HG02763 (cell line): ENCODE results near the gene NYNRIN.
"Not testable (repeated sequence)": the region's sequence is repeated elsewhere in the genome, so short reads cannot be mapped to it uniquely, and the experiment has no call there.

Experiments
- ATAC-seq: cut with Tn5 transposase; IDR thresholded peaks from one replicate; pipeline ENCODE4 v1.9.1; 2021; ENCODE audit warnings: mild to moderate bottlenecking, moderate library complexity; ENCODE audit not compliant: unreplicated experiment

NYNRIN gene

DNA sequence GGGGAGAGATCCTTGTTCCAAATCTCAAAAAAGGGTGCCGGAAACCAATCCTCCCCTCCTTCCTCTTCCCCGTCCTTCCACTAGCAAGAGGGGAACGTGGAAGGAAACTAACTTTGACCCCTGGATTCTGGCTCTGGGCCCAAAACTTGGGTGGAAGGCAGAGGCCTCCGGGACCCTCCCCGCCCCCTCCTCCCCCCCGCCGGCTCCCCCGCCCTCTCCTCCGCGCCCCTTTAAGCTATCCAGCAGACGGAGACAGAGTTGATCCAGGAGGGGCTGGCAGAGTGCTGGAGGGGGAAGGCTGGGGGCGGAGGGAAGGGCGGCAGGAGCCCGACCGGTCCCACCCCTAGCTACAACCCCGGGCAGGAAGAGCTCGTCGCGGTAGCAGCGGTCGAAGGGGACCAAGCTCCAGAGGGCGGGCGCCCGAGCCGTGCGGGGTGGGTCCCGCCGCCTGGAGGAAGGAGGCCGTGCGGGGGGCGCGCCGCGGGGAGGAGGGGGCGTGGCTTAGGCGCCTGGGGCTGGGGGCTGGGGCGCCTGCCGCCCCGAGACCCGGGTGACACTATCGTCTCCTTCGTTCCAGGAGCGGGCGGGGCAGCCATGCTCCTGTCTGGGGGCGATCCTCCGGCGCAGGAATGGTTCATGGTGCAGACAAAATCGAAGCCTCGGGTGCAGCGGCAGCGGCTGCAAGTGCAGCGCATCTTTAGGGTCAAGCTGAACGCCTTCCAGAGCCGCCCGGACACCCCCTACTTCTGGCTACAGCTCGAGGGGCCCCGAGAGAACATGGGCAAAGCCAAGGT lies at the start of gene NYNRIN:
NYNRIN (plus strand) TSS at position 351 of the 794 bp plus-strand sequence; CDS start at position 595, 244 bp downstream.
- ATAC-seq = no peak

DNA sequence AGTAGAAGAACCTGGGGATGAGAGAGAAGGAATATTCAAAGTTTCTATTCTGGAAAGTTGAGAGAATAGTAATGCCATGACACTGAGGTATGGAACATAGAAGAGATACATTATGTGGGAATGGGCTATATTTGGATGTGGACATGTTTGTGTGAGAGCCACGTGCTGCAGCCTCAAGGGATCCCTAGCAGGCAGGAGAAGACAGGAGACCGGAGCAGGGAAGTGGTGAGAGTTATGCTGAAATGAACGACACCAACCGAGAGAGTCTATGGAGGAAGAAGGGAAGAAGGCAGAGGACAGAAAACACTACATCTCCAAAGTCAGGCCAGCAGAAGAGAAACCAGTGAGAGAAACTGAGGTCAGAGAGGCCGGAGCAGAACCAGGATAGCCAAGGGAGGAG lies 49.1 kb upstream of the NYNRIN start:
- ATAC-seq = no peak

DNA sequence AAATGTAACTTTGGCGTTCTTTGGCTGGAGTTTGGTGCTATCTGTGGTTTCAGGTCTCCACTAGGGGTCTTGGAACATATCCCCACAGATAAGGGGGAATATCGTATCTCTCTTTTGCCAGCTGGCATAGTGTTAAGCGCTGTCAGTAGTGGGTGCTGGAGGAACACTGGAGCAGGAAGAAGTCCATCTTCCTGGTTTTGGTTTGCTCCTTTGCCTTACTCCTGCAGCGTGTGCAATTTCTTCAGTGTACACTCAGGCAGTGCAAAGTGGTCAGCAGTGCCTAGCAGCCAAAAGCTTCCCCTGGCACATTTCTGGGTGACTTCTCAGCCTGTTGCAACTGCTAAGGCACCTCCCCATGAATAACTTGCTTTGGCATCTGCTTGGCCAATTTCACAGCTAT lies 47.3 kb upstream of the NYNRIN start:
- ATAC-seq = no peak

DNA sequence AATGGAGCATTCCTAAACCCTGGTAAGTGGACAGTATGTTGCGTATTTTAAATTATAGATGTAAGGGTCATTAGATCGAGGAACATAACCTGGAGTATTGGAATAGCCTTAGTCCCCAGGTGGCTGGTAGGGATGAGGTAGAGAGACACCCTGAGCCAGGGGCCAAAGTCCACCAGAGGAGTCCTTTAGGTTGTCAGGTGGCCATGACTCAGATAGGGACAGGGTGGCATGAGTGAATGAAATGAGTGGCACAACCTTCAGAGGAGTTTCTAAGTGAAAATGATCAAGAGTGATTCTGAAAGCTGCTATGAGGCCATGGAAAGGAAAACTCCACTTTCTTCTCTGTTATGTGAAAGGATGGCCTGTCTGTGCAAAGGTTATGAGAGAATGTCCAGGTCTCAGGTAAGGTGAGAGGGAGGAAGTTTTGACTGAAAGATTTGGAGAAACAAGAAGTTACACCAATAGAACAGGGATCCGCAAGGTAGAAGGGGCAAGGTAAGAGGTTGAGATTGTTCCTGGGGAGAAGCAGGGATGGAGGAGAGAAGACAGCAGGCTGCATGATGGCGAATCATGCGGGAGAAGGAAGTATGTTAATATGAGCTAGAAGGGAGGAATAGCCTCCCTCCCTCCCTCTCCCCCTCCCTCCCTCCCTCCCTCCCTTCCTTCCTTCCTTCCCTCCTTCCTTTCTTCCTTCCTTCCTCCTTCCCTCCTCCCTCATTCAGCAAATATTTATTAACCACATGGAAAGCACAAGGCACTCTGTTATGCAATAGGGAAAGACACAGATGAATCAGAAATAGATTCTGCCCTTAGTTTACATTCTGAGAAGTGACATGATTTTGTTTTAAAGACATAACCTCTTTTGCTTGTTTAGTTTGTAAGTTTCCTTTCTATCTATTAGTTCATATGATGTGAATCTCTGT lies 45.0 kb upstream of the NYNRIN start:
- no peak for ATAC-seq

DNA sequence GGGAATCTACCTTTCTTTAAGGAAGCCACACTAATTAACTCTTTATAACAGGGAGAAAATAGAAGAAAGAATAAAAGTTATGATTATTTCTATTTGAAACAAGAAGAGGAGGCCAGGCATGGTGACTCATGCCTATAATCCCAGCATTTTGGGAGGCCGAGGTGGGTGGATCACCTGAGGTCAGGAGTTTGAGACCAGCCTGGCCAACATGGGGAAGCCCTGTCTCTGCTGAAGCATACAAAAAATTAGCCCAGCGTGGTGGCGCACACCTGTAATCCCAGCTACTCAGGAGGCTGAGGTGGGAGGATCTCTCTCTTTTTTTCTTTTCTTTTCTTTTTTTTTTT lies 44.3 kb upstream of the NYNRIN start:
- not testable (repeated sequence) for ATAC-seq

DNA sequence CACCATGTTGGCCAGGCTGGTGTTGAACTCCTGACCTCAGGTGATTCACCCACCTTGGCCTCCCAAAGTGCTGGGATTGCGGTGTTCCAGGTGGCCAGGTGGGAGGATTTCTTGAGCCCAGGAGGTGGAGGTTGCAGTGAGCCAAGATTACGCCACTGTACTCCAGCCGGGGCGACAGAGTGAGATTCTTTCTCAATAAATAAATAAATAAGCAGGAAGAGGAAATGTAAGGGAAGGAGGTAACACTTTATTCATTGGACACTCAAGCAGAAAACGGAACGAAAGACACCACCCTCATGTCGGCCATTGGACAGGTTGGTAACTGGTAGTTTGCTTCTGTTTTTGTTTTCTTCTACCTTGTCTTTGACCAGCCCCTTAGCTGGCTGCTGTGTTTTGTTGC lies 43.8 kb upstream of the NYNRIN start:
- ATAC-seq = no peak

DNA sequence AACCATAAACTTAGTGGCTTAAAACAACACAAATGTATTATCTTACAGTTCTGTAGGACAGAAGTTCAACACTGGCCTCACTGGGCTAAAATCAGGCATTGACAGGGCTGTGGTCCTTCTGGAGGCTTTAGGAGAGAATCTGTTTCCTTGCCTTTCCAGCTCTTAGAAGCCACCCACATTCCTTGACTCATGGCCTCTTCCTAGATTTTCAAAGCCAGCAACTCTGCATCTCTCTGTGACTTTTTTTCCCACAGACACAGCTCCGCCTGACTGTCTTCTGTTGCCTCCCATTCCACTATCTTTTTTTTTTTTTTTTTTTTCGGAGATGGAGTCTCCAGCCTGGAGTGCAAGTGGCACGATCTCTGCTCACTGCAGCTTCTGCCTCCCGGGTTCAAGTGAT lies 42.6 kb upstream of the NYNRIN start:
- ATAC-seq = no peak

DNA sequence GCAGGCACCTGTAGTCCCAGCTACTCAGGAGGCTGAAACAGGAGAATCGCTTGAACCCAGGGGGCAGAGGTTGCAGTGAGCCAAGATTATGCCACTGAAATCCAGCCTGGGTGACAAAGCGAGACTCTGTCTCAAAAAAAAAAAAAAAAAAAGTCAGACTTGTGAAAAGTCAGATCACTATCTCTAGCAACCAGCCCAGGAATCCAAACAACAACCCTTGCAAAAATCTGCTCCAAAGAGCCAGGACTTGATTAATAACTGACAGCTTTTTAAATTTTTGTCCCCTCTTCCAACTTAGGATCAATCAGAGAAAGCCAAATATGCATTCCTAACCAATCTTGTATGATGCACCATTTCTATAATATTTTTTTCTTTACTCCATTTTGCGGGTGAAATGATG lies 38.5 kb upstream of the NYNRIN start:
- no peak for ATAC-seq

DNA sequence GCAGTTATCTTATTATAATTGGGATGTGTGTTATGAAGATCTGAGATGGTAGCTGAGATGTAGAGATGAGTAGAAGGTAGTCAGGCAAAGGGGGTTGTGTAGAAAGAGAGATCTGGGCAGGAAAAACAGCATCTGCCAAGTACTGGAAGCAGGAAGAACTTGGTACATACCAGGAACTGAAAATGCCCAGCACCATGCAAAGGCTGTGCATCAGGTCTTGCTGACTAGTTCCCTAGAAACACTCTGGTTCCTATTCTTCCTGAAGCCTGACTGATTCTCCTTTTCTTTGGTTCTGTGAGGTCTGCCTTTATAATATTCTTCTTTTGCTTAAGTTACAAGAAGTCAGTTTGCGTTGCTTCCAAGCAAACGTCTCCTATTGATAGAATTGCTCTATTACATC lies 37.5 kb upstream of the NYNRIN start:
- ATAC-seq = no peak

DNA sequence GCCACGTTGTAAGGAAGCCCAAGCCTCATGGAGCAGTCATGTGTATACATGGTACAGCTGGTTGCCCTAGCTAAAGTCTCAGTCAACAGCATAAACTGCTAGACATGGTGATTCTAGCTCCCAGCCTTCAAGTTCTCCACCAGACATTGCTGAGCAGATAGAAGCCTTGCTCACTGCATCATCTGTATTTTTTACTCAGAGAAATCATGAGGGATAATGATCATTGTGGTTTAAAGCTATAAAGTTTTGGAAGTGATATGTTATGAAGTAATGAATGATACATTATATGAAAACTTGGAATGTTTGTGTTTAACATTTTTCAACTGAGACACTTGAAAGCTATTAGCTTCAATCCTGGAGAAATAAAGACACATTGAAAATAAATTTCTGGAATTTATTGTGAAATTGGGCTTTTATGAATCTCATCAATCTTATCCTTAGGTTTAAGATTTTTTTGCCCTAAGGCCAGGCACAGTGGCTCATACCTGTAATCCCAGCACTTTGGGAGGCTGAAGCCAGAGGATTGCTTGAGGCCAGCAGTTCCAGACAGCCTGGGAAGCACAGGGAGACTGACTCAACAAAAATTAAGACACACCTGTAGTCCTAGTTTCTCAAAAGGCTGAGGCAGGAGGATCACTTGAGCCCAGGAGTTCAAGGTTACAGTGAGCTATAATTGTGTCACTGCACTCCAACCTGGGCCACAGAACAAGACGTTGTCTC lies 36.4 kb upstream of the NYNRIN start:
- no peak for ATAC-seq

DNA sequence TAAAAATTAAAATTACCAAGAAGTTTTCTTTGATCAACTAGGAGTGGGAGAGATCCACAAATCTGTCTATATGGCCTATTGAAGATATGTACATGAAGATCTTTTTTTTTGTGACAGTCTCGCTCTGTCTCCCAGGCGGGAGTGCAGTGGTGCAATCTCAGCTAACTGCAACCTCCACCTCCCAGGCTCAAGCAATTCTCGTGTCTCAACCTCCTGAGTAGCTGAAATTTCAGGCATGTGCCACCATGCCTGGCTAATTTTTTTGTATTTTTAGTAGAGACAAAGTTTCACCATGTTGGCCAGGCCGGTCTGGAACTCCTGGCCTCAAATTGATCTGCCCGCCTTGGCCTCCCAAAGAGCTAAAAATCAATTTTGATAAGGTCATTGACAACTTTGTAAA lies 35.4 kb upstream of the NYNRIN start:
- no peak for ATAC-seq

DNA sequence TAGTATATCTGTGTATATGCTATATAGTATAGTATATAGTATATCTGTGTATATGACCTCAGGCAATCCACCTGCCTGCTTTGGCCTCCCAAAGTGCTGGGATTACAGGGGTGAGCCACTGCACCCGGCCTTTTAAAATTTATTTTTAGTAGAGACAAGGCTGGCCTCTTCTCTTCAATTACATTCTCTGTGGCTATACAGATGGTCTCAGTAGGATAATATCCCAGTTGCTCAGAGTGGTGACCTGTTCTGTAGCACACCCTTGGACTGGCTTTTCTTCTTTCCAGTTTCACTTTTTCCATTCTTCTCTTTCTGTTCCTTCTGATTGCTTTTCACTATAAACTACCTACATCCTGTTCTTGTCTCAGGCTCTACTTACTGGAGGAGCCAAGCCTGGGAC lies 34.0 kb upstream of the NYNRIN start:
- ATAC-seq = no peak

DNA sequence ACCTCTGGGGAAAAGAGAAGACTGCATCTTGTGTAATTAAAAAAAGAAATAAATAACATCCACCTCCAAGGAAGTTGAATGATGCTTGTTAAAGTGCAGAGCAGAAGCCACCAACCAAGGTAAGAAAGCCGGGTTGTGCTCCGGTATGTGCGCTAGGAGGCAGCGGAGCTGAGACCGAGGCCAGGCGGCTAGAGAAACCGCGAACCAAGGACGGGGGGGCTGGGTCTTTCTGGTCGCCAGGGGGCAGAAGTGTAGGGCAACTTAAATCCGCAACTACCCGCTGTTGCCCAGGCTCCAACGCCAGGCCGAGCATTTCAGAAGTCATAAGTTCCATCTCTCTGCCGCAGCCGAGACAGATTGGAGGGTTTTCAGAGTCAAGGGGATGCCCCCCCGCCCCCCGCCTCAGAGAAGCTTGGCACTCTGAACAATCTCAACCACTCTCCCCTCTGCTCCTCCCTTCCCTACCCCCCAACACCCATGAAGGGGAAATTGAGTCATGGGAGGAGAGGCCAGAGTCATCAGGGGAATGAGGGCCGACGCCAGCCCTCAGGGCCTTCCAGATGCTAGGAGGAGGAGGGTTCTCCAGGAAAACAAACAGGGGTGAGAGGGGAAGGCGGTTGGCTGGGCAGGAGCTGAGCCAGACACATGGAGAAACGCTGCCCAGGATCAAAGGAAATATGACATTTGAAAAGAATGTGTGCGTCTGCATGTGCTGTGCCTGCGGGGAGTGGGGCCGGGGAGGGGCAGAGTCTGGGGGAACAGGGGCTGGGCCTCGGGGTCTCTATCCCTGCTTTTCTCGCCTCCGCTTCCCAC lies 33.0 kb upstream of the NYNRIN start:
- peak; percentile 35 for ATAC-seq

DNA sequence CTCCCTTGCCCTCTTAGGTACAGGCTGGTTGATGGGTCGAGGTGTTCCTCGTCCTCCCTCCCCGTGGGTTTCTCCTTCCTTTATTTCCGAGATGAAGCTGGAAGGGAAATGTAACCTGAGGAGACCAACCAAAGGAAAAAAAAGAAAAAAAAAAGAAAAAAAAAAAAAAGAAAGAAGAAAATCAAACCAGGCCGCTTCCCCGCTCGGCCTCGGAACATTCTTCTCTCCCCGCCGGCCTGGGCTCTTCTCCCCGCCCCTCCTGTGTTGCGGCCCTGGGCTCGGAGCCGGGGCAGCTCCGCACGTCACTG lies 32.4 kb upstream of the NYNRIN start:
- no peak for ATAC-seq

DNA sequence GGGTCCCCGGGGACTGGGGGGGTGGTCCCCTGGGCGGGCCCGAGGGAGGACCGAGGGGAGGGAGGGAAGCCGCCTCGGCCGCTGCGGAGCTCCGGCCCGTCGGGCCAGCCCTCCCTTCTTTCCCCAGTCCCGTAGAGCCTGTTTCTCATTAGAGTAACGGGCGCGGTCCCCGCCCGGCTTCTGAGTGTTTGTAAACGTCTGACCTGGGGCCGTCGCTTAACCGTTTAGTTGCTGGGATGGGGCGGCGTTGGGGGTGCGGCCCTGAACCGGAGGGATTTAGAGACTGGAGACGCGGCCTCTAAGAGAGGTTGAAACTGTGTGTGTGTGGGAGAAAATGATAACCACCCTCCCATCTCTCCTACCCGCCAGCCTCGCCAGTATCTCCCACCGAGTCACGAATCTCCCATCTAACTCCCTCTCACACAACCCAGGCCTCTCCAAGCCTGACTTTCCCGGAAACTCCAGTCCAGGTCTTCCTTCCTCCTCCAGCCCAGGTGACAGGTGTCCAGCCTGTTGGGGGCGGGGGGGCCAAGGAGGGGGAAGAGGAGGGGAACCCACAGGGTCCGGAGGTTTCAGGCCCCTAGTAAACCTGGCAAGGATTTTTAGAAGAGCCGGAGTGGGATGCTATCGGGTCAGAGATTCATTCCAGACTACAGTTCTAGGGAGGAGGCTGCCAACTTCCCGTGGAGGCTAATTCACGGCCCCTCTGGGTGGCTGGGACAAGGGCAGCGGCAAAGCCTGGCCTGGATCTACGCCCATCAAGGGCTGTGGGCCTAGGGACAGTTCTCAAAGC lies 31.9 kb upstream of the NYNRIN start:
- peak; percentile 75 for ATAC-seq

DNA sequence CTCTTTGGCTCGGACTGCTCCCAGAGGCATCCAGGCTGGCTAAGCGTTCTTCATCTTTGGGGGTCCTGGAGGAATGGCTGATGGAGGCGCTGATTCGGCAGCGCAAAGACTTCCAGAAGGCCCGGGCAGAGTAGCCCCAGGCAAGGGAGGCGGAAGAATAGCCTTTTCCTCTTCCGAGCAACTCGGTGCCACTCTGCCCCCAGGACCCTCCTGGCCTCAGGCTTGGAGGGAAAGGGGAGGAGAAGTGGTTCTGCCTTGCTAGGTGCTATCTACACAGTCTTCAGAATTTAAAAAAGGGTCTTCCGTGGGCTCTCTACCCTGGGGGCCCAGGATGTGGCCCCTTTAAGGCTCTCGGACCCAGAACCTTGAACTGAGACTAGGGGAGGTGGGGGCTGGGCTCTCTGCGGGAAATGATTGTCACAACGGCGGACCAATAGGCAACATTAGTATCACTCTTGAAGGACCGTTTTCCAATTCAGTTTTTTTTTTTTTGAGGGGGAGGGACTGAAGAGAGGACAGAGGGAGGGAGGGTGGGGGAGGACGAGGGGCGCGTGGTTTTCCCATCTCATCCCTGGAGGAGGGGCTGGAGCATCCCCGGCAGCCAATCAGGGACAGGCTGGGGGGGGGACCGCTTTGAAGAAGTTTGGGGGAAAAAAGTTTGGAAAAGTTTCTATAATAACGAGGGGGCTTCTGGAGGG lies 31.1 kb upstream of the NYNRIN start, which contains the start of gene NFATC4:
NFATC4 (plus strand) TSS at position 671 of the 698 bp plus-strand sequence. CDS start 157 bp downstream, outside the sequence.
- ATAC-seq = peak; percentile 6

DNA sequence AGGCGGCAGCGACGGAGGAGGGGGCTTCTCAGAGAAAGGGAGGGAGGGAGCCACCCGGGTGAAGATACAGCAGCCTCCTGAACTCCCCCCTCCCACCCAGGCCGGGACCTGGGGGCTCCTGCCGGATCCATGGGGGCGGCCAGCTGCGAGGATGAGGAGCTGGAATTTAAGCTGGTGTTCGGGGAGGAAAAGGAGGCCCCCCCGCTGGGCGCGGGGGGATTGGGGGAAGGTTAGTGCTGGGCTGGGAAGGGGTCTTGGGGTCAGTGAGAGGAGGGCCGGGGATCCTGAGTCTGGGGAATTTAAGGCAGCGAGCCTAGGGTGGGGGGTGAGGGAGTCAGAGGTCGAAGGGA lies 30.6 kb upstream of the NYNRIN start:
- ATAC-seq = no peak

DNA sequence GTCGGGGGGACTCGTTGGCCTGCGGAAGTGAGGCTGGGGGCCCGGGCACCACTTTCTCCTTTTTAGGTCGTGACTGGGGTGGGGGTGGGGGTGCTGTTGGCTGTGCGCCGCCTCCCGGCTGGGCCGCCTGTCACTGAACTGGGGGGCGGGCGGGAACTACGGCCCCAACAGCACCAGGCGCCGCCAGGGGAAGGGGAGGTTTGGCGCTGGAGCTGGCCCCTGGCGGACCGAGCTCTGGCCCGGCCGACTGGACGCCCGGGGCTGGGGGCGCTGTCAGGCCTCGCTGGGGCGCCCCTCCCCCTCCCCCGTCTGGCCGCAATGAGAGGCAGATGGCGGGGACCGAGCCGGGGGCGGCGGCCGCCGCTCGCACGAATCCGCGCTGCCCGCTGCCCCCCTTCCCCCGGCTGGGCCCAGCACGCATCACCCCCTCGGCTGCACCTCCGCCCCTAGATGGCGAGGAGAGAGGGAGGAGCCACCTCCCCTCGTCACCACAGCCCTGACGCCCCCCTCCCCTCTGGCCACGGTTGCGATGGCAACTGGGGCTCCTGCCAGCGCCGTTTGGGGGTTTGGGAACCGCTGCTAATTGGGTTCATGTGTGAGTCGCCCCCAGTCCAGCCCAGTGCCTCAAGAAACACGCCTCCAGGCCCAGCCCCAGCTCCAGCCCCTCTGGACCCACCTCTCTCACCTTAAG lies 30.1 kb upstream of the NYNRIN start:
- ATAC-seq = no peak

DNA sequence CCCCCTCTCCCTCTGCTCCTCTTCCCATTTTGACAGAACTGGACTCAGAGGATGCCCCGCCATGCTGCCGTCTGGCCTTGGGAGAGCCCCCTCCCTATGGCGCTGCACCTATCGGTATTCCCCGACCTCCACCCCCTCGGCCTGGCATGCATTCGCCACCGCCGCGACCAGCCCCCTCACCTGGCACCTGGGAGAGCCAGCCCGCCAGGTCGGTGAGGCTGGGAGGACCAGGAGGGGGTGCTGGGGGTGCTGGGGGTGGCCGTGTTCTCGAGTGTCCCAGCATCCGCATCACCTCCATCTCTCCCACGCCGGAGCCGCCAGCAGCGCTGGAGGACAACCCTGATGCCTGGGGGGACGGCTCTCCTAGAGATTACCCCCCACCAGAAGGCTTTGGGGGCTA lies 29.3 kb upstream of the NYNRIN start:
- ATAC-seq = no peak
